Epithelial cell of prostate (primary cell): ENCODE results near the gene RHOJ.

Source experiments
- DNase-seq: peaks from one replicate; pipeline ENCODE4 v3.0.0-alpha.2; 2011; ENCODE audit warnings: low read depth, low spot score
- H3K27ac ChIP-seq: fragments of 450-650 bp; 2 replicates; pipeline ENCODE4 v1.5.1; 2017; ENCODE audit warnings: mild to moderate bottlenecking

The RHOJ gene

DNA sequence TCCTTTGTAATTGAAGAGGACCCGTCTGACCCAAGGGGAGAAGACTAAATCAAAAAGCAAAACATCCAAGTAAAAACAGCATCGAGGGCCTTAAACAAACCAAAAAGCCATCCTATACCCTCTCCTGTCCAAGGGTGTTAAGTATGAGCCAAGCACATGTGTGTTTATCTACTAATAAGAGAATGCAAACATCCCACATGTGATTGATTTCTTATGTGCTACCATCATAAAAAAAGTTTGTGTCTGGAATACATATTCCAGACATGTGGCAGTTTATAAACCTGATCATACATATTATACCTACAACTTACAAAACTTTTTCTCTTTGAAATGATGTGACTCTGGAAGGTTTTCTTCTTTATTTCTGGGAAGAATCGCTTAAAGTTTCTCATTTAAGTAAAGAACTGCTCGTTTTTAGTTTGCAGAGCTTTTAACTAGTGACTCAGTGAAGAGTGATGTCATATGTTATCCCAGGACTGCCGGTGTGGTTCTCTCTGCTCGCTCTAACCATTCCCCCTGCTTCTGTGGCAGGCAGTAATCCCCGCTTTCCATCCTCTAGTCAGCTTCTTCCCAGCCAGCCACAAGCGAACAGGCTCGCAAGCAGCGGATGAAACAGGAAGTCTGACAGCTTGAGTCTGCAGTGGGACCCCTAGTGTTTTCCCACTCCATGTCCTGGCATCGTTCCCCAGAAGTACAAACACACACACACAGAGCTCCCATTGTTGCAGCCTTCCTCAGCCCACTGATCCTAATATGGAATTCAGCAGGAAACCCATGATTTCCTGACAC, 431 bp upstream of the RHOJ start:
- H3K27ac ChIP-seq = peak overlapping the region; percentile 42
- no peak for DNase-seq

DNA sequence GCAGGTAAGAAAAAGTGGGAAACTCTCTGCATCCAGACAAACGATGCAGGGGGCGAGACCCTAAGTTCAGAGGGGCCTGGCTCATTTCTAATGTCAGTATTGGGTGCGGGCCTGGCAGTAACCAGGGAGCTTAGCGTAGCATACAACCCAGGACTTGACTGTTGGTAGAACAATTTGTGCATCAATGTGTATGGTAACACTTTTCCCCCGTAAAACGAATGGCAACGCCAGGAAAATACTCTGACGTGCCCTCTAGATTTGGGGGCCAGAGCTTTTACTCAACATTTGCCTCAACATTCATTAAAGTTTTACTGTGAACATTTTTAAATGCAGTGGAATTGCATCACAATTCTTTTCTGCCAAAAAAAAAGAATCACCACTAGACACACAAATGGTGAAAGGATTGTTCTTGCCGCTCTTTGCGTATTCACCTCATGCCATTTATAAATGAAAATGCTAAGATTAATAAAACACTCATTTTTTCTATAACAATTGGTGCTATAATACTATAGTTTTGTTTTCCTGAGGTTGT, 867 bp downstream of the RHOJ start:
- H3K27ac ChIP-seq = no peak overlapping the region
- DNase-seq = no peak

DNA sequence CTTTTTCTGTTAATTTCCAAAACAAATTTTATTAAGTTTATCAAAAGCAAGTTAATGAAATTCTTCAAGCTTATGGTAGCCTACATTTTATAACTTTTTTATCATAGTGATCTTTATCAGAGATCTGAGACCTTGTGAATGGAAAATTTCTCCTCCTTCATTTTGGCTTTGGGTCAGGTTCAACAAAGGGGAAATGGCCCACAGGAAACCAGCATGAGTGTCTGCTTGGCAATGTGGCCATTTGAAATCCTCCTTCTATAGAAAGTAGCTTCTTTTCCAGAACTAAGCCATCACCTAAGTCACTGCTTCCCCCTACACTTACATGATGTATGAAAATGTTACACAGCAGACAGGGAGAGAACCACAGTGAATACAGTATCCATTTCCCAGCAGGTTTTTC, 1.6 kb downstream of the RHOJ start:
- no peak overlapping the region for H3K27ac ChIP-seq
- DNase-seq = no peak

DNA sequence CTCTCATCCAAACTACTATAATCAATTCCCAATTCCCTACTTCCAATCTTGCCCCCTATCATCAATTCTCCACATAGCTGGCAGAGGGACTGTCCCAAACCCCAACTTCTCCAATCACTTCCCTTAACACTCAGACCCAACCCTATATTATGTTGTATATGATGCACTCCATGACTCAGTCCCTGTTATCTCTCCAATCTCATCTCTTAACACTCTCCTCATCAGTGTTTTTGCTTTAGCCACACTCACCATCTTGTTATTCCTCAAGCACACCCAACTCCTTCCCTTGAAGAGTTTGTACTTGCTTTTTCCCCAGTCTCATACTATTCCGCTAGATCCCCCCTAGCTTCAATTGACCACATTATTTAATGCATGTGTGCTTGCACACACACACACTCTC, 4.9 kb downstream of the RHOJ start:
- no peak overlapping the region for H3K27ac ChIP-seq
- DNase-seq = no peak

DNA sequence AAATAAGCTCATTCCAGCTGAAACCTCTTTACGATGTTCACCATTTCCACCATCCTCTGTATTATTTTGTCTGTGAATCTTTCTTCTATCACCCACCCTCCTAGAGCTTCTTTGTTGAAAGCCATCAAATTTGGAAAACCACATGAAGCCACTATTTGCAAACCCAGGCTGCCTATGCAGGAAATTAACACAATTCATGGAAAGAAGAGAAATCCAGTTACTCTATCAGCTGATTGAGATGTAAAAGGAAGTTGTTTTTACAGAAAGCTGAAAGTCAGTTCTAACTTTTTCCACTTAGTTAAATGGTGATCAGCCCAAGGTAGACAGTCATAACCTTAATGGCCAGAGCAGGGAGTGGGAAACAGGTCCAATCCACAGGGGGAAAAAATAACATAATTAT, 6.6 kb downstream of the RHOJ start:
- DNase-seq = no peak

DNA sequence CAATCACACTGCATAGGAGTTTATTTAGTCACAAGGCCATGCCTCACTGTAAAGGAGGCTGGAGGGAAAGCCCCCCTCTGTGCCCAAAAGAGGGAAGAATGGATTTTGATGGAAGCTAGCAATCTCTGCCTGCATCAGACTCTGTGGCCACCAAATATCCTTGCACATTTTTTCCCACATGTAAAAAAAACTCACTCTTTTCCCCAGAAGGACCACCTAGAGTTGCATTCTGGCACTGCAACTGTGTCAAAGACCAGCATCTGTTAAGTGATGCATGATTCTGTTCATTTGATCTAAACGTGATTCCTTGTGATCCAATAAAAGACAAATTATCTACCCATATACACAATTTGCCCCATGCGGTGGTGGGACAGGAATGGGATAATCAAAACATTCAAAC, 8.0 kb downstream of the RHOJ start:
- H3K27ac ChIP-seq = no peak overlapping the region
- no peak for DNase-seq

More for the DNA sequence above, 6.6 kb downstream of the RHOJ start:
- H3K27ac ChIP-seq = no peak overlapping the region

DNA sequence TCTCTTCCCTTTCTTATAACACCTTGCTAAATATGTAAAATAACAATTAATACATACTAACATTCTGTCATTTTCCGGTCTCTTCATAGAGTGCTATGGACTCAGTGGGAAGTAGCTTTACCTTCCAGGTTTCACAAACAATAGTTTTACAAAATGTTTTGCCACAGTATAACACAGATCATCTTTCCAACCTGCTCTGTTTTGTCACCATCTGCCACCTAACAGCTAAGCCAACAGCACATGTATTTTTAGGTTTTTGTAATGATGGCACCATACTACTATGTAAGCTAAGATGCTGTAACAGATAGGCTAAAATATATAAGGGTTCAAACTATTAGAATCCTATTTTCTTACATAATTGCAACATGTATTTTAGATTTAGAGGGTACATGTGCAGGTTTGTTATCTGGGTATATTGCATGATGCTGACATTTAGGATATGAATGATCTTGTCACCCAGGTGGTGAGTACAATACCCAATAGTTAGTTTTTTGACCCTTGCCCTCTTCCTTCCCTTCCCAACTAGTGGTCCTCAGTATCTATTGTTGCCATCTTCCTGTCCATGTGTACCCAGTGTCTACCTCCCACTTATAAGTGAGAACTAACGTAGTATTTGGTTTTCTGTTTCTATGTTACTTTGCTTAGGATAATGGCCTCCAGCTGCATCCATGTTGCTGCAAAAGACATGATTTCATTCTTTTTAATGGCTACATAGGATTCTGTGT, 8.7 kb downstream of the RHOJ start:
- DNase-seq = no peak
- H3K27ac ChIP-seq = no peak overlapping the region

DNA sequence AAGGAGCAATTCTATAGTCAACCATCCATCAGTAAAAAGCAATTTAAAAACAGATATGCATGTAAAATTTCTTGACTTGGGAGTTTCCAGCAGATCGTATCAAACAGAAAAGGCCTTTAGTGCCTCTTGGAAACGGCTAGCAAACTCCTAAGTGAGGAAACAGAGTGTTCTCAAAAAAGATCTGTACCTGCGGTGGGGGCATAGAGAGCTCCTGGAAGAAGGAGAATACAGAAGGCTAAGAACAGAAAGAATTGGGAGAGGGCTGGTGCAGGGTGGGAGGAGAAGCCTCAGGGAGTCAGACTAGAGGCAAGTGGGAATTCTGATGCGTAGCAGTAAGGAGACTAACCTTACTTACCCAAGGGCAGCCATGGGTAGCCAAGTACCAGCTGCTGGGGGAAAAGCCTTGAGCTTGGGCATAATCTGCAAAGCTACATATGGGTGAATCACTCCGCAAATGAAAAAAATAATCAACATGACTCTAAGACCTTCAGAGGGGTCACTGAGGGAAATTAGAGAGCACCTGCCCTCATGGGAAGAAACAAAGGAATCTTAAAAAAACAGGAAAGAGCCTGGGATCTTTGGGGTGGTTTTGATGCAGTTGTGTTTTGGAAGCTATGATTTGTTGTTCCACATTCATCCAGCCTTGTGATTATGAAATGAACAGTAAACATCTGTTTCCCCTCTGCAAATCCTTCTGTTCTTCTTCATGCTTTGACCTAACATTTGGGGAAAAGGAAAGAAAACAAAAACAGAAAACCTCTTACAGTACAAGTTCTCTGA, 10.4 kb downstream of the RHOJ start:
- no peak overlapping the region for H3K27ac ChIP-seq

DNA sequence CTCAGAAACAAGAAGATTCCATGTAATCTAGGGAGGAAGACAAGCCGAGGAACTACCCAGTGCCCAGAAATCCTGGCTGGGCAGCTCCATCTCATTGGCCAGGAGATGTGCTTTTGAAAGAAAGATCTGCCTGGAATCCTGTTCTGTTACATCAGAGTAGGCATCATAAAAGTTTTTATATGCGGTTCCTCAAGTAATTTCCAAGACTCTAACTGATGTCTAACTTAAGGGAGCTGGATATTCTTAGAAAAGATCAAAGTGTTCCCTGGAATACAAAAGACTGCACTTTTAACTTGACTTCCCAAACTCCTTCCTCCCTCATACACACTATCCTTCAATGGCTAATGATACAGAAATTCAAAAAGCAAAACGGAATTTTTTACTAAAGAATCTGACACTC, 16.3 kb downstream of the RHOJ start:
- no peak for DNase-seq
- no peak overlapping the region for H3K27ac ChIP-seq

More for the DNA sequence above, 10.4 kb downstream of the RHOJ start:
- no peak for DNase-seq

DNA sequence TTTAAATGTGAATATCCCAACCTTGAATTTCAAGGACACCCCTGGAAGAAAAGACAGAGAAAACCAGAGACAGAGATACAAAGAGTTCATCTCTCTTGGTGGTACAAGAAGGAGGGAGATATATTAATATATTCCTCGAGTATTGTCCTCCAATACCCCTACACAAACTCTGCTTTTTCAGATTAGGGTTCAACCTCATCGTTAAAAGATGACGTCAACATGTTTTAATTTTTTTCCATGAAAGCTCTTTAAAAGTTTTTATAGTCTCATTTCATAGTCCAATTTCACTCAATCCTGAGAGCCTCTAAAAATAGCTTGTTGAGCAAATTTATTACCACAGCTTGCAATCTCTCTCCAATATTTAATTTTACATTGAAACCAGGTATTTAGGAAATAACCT, 19.4 kb downstream of the RHOJ start:
- DNase-seq = no peak
- H3K27ac ChIP-seq = no peak overlapping the region

DNA sequence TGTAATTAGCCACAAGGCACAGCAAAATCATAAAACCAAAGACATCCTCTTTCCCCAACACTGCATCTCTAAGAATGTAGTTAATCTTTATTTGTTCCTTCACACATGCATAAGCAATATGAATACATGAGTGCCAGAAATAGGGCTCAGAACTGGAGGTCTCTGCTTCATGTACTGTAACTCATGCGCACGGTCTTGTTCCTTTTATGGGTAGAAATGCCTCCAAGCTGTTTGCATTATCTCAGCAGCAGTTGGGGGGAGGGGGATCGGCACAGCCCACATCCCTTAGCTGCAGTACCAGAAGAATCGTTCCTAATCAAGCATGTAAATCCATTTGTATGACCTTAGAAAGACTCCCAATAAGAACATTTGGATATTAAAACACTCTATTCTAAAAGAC, 20.0 kb downstream of the RHOJ start:
- no peak overlapping the region for H3K27ac ChIP-seq
- DNase-seq = no peak

DNA sequence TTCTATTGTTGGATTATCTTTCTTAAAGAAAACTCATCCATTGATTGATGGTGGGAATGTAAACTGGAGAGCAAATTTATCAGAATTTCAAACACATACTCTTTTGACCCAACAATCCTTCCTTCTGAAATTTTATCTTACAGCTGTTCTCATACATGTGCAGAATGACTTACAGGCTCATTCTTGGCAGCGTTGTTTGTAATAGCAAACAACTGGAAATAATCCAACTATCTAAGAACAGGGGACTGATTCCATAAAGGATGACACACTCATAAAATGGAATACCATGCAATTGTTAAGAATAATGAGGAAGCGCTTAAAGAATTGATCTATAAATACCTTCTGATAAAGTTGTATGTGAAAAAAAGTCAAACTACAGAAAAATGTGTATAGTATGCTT, 24.0 kb downstream of the RHOJ start:
- no peak overlapping the region for H3K27ac ChIP-seq
- DNase-seq = no peak

DNA sequence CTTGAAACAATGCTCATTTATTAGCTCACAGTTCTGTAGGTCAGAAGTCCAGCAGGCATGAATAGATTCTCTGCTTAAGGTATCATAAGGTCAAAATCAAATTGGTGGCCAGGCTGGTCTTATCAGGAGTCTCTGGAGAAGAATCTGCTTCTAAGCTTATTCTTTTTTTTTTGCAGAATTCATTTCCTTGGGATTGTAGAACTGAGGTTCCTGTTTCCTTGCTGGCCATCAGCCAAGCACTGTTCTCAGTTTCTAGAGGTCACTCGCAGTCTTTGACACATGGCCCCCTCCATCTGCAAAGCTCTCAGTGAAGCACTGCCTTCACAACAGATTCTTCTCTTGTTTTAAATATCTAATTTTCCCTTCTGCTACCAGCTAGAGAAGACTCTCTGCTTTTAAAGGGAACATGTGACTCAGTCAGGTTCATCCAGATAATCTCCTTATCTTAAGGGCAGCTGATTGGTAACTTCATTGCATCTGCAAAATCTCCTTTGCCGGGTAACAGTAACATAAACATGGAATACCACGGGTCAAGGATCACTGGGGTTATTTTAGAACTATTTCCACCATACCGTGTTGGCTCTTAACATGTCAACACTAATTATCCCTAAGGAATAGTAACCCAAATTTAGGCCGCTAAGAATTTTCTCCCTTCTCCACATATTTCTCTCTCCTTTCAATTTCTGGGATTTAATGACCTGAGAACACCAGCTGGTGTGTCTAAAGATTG, 25.3 kb downstream of the RHOJ start:
- no peak overlapping the region for H3K27ac ChIP-seq
- DNase-seq = no peak

DNA sequence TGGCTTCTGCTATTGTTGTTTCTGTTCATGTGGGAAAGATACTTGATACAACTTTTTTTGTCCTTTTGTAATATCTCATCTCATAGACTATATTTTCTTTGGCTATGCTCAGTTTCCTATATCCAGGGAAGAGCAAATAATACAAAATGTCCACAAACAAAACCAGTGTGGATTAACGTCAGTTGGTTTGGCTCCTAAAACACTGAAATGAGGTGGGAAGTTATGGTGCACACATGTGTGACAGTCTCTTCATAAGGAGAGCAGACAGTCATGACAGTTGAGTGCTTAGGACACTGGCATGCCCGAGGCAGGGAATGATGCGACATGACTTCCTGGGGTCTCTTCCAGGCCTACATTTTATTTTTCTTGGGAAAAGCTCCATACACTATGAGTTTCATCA, 27.5 kb downstream of the RHOJ start:
- no peak overlapping the region for H3K27ac ChIP-seq
- DNase-seq = no peak

DNA sequence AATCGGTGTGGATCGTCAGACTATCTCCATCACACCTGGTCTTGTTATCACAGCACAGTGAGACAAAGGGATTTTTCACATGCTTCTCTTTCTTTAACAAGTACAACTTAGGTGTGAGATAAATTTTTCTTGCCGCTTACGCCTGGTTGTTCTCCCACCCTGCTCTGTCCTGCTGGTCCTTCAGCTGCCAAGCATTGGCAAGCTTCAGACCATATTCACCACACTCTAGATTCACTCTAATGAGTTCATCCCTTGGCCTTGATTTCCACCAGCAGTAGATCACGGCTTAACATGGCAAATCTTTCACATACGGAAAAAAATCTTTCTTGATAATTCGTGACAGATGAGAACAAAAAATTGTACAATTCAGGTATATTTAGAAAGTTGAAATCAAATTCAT, 33.5 kb downstream of the RHOJ start:
- no peak for DNase-seq
- no peak overlapping the region for H3K27ac ChIP-seq

DNA sequence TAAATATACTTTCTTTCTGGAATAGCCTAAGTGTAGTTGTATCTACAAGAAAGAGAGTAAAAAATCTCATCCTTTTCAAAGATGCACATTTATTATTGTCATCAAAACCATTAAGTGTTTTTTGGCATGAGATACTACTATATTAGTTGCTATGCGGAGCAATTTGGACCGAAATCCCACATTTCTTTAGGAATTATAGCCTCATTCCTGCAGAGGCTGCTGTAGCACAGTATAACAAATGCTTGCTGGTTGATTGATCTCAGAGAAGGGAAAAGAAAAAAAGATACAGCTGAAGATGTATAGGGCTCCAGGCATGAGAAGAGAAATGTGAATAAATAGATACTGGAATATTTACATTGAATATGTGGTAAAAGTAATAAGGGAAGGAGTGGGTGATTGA, 36.0 kb downstream of the RHOJ start:
- DNase-seq = no peak
- H3K27ac ChIP-seq = no peak overlapping the region

DNA sequence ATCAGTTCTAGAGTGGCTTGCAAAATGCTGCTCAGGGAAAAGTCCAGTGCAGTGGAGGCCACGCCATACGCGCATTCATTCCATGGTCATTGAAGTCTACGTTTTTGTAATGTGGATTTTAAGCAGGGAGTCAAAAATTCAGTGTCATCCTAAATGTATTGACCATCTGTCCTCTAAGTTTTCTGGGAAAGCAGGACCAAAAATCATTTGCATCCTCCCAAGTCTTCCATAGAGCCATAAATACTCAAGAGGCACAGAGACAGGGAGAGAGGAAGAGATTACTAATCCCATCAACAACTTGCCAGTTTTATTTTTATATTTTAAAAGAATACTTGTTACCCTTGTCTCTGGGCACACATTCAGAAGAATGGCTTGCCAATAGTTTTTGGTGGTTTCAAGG, 36.9 kb downstream of the RHOJ start:
- no peak overlapping the region for H3K27ac ChIP-seq

DNA sequence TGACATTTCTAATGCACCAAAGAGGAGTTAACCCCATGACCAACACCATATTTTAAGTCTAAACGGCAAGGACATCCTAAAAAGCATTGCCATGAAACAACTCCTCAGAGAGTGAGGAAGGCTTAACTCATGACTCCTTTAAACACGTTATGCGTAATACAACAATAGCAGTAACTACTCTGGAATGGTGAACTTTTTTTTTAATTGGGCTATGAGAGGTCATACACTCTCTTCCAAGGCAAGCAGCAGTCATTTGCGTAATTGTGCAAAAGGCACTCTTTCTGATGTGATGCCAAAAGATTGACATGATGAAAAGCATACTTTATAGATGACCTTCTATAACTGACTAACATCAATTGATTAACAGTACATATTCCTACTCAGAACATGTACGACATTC, 39.4 kb downstream of the RHOJ start:
- H3K27ac ChIP-seq = no peak overlapping the region
- no peak for DNase-seq

More for the DNA sequence above, 36.9 kb downstream of the RHOJ start:
- DNase-seq = no peak

DNA sequence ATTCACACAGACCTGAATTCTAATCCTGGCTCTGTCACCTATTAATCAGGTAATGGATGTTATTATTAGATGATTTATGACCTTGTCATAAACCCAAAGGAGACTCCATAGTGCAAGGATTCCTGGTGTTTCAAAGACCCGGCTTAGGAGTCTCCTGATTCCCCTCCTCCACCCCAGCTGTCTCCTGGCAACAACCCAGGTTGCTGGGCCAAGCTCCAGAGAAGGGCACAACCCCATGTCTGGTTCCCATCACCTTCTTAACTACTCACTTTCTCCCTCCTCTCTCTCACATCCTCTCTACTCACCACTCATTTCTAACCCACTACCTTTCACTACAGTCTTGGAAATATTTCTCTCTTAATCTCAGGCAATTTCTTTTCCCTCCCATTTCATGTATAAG, 41.6 kb downstream of the RHOJ start:
- DNase-seq = no peak
- H3K27ac ChIP-seq = no peak overlapping the region

DNA sequence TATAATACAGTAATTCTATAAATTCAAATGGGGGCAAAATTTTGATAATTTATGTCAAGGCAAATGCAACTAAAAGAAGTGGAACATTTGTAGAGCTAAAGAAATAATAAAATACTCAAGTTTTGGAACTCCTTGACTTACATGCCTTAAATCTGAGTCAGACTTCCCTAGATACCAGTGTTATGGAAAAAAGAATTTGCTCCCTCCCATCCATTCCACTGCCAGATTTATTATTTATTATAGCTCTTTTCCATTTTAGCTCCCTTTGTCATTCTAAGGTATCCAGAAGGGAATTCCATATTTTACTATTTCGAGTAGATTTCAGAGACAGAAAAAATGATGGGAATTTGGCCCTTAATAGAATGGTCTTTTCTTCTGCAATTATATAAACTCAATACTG, 44.0 kb downstream of the RHOJ start:
- no peak overlapping the region for H3K27ac ChIP-seq
- no peak for DNase-seq
